Thyroid gland (tissue), 4 donors: Measurements from ENCODE around the gene MOB3A. TPM values are rescaled to one million over a fixed set of nuclear protein-coding genes. Genes with fewer than 3 reads are reported as not detected.

Experiments used
- DNase-seq, 2 donors: peaks; one replicate each; pipeline ENCODE4 v3.0.0-alpha.2; 2019
- H3K27ac ChIP-seq, 3 donors: fragments of 200-600 bp; sonication (generic); 1 replicate in 2 of 3; 2 replicates in 1 of 3; pipeline ENCODE4 v1.5.1; 2016 to 2019; ENCODE audit warnings: mild to moderate bottlenecking in 1 of 3, moderate library complexity in 1 of 3
- H3K27me3 ChIP-seq: fragments of 200-600 bp; sonication (generic); one replicate; pipeline ENCODE4 v1.5.1; 2019
- H3K36me3 ChIP-seq, 2 donors: fragments of 200-600 bp; sonication (generic); one replicate each; pipeline ENCODE4 v1.5.1; 2016 to 2019
- H3K4me1 ChIP-seq, 2 donors: fragments of 200-600 bp; sonication (generic); one replicate each; pipeline ENCODE4 v1.5.1; 2017 to 2019
- H3K4me3 ChIP-seq, 3 donors: fragments of 200-600 bp; sonication (generic); replicated peaks in 1 of 3; 1 replicate in 2 of 3; 2 replicates in 1 of 3; pipeline ENCODE4 v1.5.1; 2016; ENCODE audit warnings: mild to moderate bottlenecking in 1 of 3
- H3K9me3 ChIP-seq: fragments of 200-600 bp; sonication (generic); one replicate; pipeline ENCODE4 v1.5.1; 2017
- CTCF ChIP-seq, 6 experiments: fragments of 200-600 bp in 3 of 6; fragments of 450-650 bp in 3 of 6; sonication (generic) in 3 of 6; IDR thresholded peaks; one replicate each; pipeline ENCODE4 v1.5.1; 2016 to 2019; ENCODE audit warnings: antibody characterized with exemption in 6 of 6, mild to moderate bottlenecking in 2 of 6, inconsistent platforms in 1 of 6, moderate library complexity in 1 of 6
- POLR2A ChIP-seq, 2 donors: fragments of 450-650 bp; IDR thresholded peaks; one replicate each; pipeline ENCODE4 v1.6.1; 2017; ENCODE audit warnings: antibody characterized with exemption in 2 of 2, mild to moderate bottlenecking in 2 of 2, moderate library complexity in 1 of 2
- WGBS, 2 donors: methylation state at CpG; one replicate each; pipeline ENCODE4 v1.1.5; 2017; 5-methylcytosine and 5-hydroxymethylcytosine counted together
- intact Hi-C: fragments of 100-400 bp; cut with DNase I; formaldehyde crosslinking; loops from one replicate; pipeline ENCODE4 v1.15.1; 2023
- total RNA-seq, 4 donors: library from RNA; depleted of rRNA; stranded (reverse); fragments of >200 nt; gene quantifications; one replicate each; pipeline ENCODE4 v1.2.3, GENCODE V29; 2016

The MOB3A gene
- total RNA-seq, 4 donors from 2014 or later = 18.5 to 40.4 (median 26.6) TPM

DNA sequence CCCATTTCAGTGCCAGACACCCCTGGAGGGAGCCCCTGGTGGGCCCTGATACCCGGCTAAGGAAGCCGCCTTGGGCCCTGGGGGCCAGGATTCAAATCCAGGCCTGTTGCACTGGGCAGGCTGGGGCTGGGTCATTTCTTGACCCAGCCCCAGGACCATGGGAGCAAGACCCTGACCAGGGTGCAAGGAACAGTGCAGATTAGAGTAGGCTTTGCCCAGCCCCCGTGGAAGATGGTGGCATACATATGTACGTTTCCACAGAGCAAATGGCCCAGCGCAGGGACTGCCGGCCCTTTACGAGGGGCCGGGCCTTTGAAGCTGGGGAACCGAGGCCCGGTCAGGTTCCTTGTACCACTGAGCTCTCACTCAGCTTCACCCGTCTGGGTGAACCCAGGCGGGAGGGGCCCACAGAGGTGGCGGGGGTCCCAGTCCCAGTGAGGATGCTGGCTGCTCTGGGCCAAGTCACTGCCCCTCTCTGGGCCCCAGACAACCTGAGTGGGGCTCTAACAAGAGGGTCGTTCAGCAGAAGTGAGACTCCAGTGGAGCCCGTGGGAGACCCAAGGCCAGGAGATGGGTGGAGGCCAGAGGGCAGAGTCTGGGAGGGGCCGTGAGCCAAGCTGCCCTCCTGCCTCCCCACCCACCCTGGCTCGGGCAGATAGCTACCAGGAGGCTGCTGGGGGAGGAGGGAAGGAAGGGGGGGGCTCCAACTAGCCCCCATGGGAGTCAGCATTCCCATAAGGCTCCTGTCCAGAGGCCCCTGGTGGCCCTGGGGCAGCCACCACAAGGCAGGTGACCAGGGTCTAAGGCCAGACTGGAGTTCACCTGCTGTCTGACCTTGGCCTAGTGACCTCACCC, 47.8 kb downstream of the MOB3A start:
- H3K27me3 ChIP-seq = no peaks in the 10 kb centered on the region
- TF ChIP-seq CTCF (IDR thresholded peaks at IDR 0.05) (no peak), POLR2A (IDR thresholded peaks at IDR 0.05) (no peak)
- no peak for DNase-seq
- H3K4me3 ChIP-seq = peak overlapping the region in 1 of 3 donors; percentile 76
- peak overlapping the region; percentile 95 to 100 (median 96) for H3K27ac ChIP-seq
- H3K4me1 ChIP-seq = peaks cover 58 to 74% of the 10 kb centered on the region in 2 donors
- WGBS, 2 donors = 85% methylated on average over 12 of the region's 17 CpGs; no CpG with 5 or more reads in 1 of the 2 donors
- intact Hi-C loops = no loop called here
- H3K36me3 ChIP-seq = peaks cover 21 to 27% of the 10 kb centered on the region in 2 donors
- no peaks in the 10 kb centered on the region for H3K9me3 ChIP-seq

- no peaks in the 10 kb centered on the region for H3K9me3 ChIP-seq
- H3K27ac ChIP-seq = peak overlapping the region; percentile 95 to 100 (median 96)
- H3K36me3 ChIP-seq = peaks cover 27 to 34% of the 10 kb centered on the region in 2 donors
- DNase-seq = peak; percentile 53 to 67
- no peaks in the 10 kb centered on the region for H3K27me3 ChIP-seq
- 75 to 84% methylated on average over 15 of the region's 22 CpGs for WGBS, 2 donors
- intact Hi-C loops = no loop called here
- TF ChIP-seq POLR2A (IDR thresholded peaks at IDR 0.05) = no peak
- TF ChIP-seq CTCF (IDR thresholded peaks at IDR 0.05) = no peak
- peak overlapping the region in 1 of 3 donors; percentile 76 for H3K4me3 ChIP-seq
- peaks cover 66 to 82% of the 10 kb centered on the region in 2 donors for H3K4me1 ChIP-seq
Measured at GRCh38 chr19:2047449-2048103, 48.5 kb downstream of the MOB3A start.

DNA sequence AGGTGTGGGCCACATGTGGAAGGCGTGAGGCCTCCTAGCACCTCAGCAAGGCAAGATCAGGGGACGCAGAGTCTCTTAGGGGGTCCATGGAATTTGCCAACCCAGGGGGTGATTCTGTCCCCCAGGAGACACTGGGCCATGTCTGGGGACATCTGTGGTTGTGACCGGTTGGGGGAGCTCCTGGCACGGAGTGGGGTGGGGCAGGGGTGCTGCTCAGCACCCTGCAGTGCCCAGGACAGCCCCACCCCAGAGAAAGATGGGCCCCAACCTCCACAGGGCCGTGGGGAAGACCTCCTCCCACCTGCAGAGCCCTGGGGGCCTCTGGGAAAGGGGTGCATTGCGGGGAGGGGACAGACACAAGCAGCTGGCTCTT, 49.1 kb downstream of the MOB3A start:
- no peak for DNase-seq
- H3K27me3 ChIP-seq = no peaks in the 10 kb centered on the region
- intact Hi-C loops = no loop called here
- H3K4me3 ChIP-seq = no peak overlapping the region
- TF ChIP-seq CTCF (IDR thresholded peaks at IDR 0.05) = no peak
- no peak for TF ChIP-seq POLR2A (IDR thresholded peaks at IDR 0.05)
- H3K4me1 ChIP-seq = peaks cover 65 to 83% of the 10 kb centered on the region in 2 donors
- 80 to 96% methylated on average over 3 to 6 of the region's 6 CpGs for WGBS, 2 donors
- peaks cover 31 to 38% of the 10 kb centered on the region in 2 donors for H3K36me3 ChIP-seq
- H3K27ac ChIP-seq = peak overlapping the region; percentile 2 to 100 (median 67)
- no peaks in the 10 kb centered on the region for H3K9me3 ChIP-seq

GRCh38 chr19:2046046-2046907, 49.8 kb downstream of the MOB3A start:
- Histone ChIP-seq H3K9me3 (no peaks in the 10 kb centered on the region), H3K4me3 (no peak overlapping the region), H3K27me3 (no peaks in the 10 kb centered on the region), H3K36me3 (peaks cover 37 to 44% of the 10 kb centered on the region in 2 donors), H3K27ac (peak overlapping the region in 2 of 3 donors; percentile 67 to 100), H3K4me1 (peaks cover 64 to 83% of the 10 kb centered on the region in 2 donors)
- TF ChIP-seq POLR2A (IDR thresholded peaks at IDR 0.05) (no peak), CTCF (IDR thresholded peaks at IDR 0.05) (no peak)
- peak in 1 of 2 donors; percentile 2 for DNase-seq
- intact Hi-C loops = no loop called here
- WGBS, 2 donors = 92 to 95% methylated on average over 28 to 42 of the region's 50 CpGs
